Stimulated activated CD4-positive, alpha-beta T cell treated with anti-CD3 and anti-CD28 coated beads, Interleukin-12 subunit alpha, Interleukin-12 subunit beta, amount 100 ng/mL, for 24 hours (primary cell): ENCODE results near the gene MYO16.

Experiments used
- DNase-seq, 2 experiments: peaks; one replicate each; pipeline ENCODE4 v3.0.0-alpha.2; 2020; ENCODE audit warnings: low read depth in 2 of 2

The MYO16 gene

DNA sequence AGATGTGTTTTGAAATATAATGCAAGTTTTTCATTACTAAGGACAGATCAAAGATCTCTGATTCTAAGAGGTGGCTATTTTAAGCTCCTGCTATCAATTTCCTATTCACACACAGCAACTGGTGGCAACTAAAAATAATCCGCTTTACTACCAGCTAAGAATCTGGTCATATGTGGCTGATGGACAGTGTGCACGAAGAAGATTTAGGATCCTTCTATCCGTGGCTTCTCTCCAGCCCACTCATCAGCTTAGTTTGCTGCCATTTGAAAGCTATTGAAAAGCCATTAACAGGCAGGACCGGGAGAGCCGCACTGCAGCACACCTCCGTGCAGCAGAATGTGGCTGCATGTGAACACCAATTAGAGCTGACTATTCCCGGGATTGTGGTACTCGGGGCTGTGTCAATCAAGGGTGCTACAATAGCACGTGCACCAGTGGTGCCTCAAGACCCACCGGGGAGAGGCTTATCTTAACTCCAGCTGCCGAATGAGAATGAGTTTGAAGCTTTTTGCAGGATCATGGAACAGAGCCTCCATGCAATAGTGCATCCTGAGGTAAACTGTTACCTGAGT lies at the start of gene MYO16:
TSS of gene MYO16 (plus strand) at position 431 of the 572 bp plus-strand sequence. CDS start 234 bp downstream, outside the sequence.
- no peak for DNase-seq

DNA sequence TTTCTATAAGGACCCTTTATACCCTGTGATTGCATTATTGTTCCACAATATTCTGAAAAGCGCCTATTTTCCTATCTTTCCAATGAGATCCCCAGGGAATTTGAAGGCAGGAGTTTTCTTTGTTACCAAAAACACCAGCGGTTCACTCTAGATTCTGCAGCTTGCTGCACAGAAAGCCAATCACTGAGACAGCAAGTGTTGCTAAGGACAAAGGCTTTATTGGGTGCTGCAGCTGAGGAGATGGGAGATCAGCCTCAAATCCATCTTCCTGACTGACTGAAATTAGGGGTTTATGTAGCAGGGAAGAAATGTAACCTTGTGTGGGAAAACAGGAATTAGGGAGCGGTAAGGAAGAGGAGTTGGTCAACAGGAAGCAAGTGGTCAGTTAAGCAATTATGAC lies 42.6 kb upstream of the MYO16 start:
- DNase-seq, result no peak

DNA sequence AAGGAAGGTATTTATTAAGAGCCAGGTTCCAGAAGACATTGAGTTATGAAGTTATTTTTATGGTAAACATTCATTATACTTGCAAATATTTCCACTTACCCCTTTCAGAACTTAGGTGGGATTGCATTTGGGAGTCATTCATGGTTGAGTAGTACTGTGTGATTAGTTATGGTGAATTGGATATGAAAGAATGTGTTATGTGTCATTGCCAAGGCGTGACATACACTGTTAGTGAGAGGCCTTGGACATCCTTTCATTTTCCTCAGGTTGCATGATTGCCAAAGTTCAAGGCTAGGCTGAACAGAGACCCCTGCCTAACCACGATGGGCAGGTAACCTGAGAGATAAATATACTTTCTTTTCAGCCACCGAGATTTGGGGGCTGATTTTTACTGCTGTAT lies 40.9 kb upstream of the MYO16 start:
- no peak for DNase-seq

DNA sequence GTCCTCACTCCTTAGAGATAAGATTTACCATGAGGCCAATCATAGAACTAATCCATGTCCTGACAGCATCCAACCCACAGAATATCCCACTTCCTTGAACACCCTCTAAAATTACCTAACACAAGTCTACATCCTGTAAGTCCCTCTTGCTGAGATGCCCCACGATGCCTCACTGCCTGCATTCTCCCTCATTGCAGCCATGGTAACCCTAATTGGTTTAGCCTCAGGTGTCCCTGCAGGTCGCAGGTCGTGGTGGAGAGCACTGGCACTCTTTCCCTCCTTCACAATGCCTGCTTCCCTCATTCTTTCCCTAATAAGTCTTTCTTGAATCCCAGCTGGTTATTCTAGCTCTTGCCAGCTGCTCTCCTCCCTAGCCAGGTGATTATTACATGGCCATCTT lies 35.3 kb upstream of the MYO16 start:
- DNase-seq, result no peak

DNA sequence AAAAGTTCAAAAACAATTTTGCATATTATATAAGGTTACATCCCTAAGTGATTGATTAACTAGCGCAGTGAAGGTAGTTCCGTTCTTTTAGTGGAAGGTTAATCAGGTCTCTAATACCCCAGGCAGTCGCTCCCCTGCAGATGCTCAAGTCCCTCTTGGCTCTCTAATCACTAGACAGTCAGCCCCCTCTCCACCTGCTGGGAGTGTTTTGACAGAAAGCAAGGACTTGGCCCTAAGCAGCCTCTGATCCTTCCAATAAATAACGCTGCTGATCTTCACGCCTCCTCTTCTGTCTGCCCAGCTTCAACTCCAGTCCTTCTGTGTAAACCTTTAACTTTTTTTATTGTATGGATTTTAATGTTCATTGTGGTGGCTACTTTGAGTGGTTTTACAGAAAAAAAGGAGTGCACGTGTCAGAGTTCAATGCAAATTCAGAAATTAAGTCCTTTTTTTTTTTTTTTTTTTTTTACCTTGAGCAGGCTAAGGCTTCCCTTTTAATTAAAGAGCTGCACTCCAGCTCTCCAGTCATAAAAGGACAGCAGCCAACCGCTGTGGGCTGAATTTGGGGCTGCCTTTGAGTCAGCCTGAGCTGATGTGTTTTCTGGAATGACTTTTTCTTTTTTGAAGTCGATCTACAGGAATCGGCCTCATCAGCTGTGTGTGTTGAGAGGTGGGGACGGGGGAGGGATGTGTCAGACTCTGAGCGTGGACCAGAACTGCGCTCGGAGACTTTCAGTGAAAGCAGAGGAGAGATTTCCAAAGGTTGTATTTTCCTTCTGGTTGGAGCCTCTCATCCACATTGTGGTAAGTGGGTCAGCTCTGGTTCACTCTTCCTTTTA lies 33.8 kb upstream of the MYO16 start:
- peak in 1 of 2 experiments; percentile 0 for DNase-seq

DNA sequence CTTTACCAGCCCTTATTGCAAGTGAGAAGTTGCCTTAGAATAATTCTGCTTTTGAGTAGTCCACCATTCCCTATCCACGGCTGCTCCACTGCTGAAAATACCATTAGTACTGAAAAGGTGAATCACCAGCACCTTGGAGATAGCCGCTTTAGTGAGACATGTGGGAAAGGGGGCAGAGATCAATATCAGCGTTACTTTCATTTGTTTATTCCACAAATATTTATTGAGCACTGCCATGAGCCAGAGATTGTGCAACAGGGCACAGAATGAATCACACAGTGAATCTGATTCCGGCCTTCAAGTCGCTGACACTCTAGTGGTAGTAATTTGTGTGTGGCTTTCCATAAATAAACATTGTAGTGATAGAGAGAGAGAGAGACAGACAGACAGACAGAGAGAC lies 31.5 kb upstream of the MYO16 start:
- no peak for DNase-seq

DNA sequence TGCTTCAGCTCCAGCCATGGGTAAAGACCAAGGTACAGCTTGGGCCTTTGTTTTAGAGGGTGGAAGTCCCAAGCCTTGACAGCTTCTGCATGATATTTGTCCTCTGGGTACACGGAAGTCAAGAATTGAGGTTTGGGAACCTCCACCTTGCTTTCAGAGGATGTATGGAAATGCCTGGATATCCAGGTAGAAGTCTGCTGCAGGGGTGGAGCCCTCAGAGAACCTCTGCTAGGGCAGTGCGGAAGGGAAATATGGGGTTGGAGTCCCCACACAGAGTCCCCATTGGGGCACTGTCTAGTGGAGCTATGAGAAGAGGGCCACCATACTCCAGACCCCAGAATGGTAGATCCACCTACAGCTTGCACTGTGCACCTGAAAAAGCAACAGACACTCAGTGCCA lies 23.0 kb upstream of the MYO16 start:
- DNase-seq, result no peak

DNA sequence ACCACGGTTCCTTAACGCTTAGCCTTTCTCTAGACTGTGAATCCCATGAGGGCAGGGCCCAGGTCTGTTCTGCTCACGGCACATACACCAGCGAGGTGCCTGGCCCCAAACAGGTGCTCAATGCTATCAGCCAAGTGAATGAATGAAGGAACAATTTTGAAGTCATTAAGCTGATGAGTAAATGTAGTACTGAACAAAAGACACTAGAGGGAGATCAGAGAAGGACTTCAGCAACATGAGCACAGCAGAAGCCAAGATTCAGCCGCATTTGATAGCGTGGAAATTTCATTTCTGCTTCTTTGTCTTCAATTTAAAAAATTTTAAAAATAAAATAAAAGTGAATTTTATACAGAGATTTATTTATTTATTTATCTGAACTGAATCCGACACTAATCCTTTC lies 20.1 kb upstream of the MYO16 start:
- DNase-seq, result no peak

DNA sequence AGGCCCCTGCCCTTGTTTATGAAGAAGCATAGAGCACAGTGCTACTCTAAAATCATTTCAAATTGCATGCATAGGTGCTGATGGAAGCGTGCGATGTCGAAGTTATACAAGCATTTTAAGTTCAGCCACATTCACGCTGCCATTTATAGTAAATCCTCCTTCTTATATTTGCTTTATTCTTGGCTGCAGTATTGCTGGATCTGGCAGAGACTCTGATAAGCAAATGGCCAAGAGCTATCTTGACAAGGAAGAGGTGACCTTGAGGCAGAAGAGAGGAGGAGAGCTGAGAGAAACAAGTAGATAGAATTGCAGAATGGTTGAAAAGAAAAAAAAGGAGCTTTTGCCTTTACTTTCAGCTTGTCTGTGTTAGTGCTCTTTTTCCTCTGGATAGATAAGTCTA lies 18.9 kb upstream of the MYO16 start:
- no peak for DNase-seq

DNA sequence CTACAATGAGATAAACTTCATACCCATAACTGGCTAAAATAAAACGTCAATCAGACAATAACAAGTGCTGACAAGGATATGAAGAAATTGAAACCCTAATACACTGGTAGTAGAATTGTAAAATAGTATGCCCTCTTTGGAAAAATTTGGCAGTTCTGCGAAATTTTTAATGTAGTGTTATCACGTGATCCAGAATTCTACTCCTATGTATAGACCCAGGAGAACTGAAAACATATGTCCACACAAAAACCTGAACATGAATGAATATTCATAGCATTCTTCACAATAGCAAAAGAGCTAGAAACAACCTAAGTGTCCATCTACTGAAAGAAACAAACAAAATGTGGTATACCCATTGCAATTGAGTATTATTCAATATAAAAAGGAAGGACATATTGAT lies 14.2 kb upstream of the MYO16 start:
- no peak for DNase-seq

DNA sequence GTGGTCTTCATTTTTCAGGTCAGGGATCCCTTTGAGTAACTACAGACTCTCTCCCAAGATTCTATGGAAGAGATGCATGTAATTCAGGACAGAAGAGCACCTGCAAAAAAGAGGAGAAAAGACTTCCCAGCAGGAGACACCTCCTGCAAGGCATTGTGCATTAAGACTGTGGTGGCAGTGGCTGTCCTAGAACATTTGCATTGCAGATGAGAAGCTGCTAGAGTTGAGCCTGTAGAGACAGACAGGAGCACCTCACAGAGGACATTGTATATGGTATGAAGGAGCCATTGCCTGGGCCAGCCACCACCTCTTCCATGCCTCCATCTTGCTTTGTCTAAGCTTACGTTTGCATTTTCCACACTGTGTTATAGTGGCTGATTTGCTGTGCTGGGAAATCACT lies 11.2 kb upstream of the MYO16 start:
- DNase-seq, result no peak

DNA sequence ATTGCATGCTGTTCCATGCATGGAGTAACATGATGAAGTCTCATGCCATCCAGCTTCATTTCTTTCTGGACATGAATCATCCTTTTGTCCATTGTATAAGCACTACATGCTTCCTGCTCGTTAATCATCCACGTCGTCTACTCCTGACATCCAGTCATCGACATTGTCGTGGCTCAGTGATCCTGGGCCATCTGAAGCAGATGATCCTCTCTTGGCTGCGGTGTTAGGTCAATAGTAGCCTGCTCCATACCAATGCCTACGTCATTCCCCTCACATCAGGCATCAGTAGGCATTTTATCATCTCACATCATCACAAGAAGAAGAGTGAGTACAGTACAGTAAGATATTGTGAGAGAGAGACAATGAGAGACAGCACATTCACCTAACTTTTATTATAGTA lies 7.9 kb upstream of the MYO16 start:
- DNase-seq, result no peak

DNA sequence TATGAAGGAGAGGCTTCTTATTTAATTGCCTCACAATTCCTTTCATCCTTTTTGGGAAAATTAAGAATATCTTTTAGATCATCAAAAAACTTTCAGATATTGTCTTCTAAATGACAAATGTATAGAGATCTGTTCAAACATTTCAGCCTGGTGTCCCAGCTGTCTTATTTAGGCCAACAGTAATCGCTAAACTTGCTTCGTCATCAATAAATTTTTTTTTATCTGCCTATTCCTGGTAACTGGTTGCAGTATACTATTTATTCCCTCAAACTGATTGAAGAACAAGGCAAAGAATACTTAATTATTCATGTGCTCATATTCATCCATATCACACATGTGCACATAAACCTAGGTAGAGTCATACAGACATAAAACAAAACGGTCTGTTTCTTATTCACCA lies 5.3 kb upstream of the MYO16 start:
- DNase-seq, result no peak

DNA sequence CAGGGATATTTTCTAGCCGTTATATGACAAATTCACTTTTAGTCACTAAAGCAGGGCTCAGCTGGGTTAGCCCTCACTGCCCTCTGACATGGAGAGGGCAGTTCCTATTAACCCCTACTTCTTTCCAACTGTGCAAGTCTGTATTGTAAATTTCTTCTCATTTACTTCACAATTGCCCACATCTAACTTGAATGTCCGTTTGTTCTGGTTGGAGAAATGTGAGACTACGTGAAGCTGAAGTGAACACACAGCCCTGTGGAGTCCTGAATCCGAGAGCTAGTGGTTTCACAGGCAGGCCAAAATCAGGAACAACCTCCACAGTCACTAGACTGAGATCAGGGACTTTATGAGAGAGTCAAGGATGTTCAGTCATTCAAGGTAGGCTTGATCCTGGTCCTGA lies 4.4 kb upstream of the MYO16 start:
- no peak for DNase-seq

DNA sequence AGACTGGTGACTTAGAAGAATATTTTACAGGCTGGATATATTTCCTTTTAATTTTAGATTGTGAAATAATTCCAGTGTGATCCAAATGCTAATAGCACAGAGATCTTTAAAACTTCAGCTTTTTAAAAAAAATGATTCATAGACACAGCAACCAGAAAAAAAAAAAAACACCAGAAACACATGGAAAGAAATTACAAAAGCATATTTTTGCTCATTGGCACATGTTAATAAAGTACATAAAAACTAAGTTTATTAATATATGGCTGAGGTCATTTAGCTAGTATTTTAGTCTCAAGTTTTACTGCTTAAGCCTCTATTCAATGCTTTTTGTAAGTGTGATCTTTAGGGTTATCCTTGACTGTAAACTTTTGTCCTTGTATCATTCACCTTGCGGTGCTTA lies 577 bp downstream of the MYO16 start:
- no peak for DNase-seq

DNA sequence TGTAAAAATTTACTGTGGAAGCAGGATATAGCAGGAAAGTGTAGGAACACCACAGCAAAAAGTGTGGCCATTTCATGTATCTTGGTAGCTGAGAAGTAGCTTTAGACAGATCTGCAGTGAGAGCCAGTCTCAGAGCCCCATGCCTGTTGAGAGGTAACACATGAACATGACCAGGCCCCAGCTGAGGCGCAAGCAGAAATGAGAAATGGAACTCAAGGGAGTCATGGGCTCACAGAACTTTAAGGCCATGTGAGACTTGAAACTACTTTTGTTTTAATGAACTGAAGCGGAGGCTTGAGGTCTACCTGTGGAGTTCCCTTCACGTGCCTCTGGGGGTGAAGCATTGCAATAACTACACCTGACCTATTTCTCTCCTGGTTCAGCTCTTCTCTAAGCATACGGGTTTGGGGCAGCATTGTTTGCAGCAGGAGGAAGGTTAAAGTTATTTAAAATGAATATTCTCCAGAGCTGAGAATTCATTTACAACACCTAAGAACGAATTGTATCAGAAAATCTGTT lies 3.3 kb downstream of the MYO16 start:
- DNase-seq, result no peak

DNA sequence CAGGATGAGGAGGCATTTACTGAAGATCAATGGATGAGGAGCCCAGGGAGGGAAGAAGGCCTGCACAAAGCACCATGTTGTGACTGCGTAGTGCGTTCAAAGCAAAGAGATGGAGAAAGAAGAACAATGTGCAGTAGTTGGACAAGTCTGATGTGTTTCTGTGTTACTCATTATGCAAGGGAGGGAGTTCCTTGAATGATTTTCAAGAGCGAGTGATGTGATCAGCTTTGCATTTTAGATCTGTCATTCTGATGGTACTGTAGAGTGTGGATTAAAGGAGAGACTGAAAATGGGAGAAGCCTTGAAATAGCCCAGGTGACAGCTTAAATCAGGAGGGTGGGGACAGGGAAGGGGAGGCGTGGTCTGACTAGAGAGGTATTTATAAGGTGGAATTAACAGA lies 9.5 kb downstream of the MYO16 start:
- DNase-seq, result no peak

DNA sequence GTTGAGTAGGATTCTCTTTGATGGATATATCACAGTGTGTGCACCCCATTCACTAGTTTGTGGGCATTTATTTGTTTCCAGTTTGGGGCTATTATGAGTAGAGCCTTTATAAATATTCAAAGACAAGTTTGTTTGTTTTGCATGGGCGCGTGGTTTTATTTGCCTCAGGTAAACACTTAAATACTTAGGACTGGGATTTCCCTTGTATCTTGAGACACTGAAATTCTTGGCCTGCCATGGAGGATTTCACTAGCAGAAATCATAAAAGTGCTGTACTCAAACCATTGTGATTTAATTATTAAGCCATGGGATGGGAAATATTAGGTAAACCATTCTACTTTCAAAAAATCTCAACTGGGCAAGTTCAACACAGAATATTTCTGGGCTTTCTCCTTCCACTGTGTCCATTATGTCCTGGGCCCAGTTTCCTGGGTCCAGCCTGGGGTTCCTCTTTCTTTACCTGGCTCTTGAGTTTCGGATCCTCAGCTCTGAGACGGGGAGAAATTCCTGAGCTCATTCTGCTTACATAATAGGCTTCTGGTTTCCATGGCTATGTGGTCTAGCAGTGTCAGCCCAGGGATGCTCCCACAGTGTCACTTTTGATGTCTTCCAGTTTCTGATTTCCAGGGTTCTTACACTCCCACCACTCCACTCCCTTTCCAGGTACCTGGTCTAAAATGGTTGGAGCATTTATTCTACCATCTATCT lies 14.4 kb downstream of the MYO16 start:
- no peak for DNase-seq

DNA sequence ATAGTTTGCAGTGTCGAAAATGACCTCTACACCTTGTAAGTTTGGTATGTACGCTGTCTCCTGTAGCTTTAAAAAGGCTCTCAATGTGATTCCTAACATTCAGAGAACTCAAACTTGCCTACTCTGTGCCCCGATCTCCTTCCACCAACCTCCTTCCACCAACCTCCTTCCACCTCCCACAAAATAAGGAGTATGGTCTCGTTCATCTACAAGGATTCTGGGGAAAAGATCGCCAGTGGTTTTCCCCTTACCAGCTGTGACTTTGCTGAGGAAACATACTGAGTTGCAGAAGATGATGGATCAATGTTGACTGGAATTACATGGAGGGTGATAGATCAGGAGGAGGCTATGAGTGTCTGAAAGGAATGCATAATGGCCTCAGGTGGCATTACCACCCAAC lies 16.0 kb downstream of the MYO16 start:
- DNase-seq, result no peak

DNA sequence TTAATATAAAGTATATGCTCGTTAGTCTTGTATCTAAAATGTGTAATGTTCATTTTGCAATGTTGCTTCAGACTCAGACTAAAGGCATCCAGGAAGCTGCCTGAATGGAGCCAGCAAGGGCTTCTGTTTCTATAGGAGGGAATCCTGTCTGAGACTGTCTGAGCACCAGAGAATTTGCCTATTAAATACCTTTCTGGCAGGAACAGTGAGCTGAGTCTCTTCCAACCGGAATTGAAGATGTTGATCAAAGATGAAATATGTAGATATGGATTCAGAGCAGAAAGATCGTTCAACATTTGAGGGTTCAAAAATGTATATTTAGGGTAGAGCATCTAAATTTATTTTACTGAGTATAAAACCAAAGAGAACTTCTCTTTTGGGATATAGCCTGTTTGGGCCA lies 20.9 kb downstream of the MYO16 start:
- DNase-seq, result no peak

DNA sequence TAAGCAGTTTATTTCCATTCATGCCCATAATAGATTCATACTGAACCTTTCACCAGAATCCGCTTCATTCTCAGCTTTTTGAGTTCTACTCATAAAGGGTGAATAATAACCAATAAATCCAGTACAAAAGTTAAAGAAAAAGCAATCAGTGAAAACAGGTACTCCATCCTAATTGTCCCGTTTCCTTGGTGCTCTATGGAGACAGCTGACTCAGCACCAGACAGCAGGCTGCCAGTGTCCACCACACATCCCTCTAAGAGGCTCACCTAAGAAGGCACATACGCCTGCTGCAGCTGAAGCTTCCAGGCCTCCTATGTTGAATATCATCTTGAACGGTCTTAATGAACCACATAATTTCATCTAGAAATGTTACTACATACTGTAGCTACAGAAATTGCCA lies 27.3 kb downstream of the MYO16 start:
- no peak for DNase-seq

DNA sequence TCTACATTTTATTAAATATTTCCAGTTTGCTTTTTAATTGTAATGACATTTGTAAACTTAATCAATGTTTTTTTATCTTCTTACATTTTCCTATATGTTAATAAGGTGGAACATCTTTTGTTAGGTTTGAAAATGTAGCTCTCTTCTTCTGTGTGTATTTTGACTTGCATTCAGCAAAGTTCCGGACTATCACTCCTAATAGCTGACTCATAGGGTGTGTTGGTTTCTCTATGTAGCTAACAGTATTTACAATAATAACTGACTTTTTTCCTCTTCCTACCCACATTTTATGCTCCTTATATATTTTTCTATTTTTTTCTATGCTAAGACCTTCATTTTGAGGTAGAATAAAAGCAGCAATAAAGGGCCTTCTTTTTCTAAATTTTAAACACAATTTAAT lies 28.1 kb downstream of the MYO16 start:
- DNase-seq, result no peak

DNA sequence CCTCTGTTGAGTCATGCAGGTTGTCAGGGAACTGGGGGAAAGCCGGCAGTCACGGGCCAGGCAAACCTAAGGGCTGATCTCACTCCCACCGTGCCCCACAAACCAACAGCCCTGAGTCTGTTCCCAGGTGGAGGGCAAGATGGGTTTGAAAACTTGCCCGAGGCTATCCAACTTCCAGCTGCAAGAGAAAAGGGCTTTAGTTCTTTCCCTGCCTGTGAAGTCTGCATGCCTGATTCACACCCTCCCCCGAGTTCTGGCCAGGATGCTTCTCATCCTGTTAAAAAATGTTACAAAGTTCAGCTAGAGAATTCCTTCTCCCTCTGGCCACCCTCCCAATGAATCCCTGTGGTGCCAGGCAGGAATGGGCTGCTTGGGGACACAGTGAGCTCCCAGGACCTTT lies 33.1 kb downstream of the MYO16 start:
- no peak for DNase-seq
